ENCODE measurements around the gene TFE3.
"Not testable (repeated sequence)": the region's sequence is repeated elsewhere in the genome, so short reads cannot be mapped to it uniquely, and the experiment has no call there.

The TFE3 gene

GRCh38 chrX:49001521-49002090, 41.6 kb downstream of the TFE3 start:
- Mint-ChIP-seq H3K27ac (peak overlapping the region; percentile 91), H3K9me3 (no peaks in the 10 kb centered on the region)

GRCh38 chrX:49000636-49001035, 42.5 kb downstream of the TFE3 start:
- Mint-ChIP-seq H3K4me1 (peaks cover 34% of the 10 kb centered on the region), H3K9me3 (no peaks in the 10 kb centered on the region), H3K36me3 (peaks cover 40% of the 10 kb centered on the region), H3K27ac (no peak overlapping the region), H3K27me3 (no peaks in the 10 kb centered on the region), H3K4me3 (peak overlapping the region; percentile 98)
- no peak for DNase-seq
- CTCF ChIA-PET: no interaction called here

More at GRCh38 chrX:49001521-49002090, 41.6 kb downstream of the TFE3 start:
- Mint-ChIP-seq H3K4me3 (peak overlapping the region; percentile 98), H3K27me3 (no peaks in the 10 kb centered on the region), H3K4me1 (peaks cover 34% of the 10 kb centered on the region), H3K36me3 (peaks cover 37% of the 10 kb centered on the region)
- DNase-seq: peak; percentile 65
- CTCF ChIA-PET: no interaction called here

- H3K4me3 Mint-ChIP-seq: no peak overlapping the region
- H3K27ac Mint-ChIP-seq: no peak overlapping the region
- H3K4me1 Mint-ChIP-seq: peaks cover 34% of the 10 kb centered on the region
- CTCF ChIA-PET: no interaction called here
- peaks cover 49% of the 10 kb centered on the region for H3K36me3 Mint-ChIP-seq
- DNase-seq: no peak
- no peaks in the 10 kb centered on the region for H3K9me3 Mint-ChIP-seq
- H3K27me3 Mint-ChIP-seq: no peaks in the 10 kb centered on the region
Measured at GRCh38 chrX:48999030-48999429, 44.1 kb downstream of the TFE3 start.

- no peak overlapping the region for H3K4me3 Mint-ChIP-seq
- no peak for DNase-seq
- peaks cover 31% of the 10 kb centered on the region for H3K4me1 Mint-ChIP-seq
- no peaks in the 10 kb centered on the region for H3K9me3 Mint-ChIP-seq
- no peak overlapping the region for H3K27ac Mint-ChIP-seq
- no peaks in the 10 kb centered on the region for H3K27me3 Mint-ChIP-seq
- CTCF ChIA-PET: no interaction called here
- peaks cover 53% of the 10 kb centered on the region for H3K36me3 Mint-ChIP-seq
Measured at GRCh38 chrX:48998391-48998790, 44.8 kb downstream of the TFE3 start.

GRCh38 chrX:48997865-48998264, 45.3 kb downstream of the TFE3 start:
- DNase-seq: no peak
- Mint-ChIP-seq H3K36me3 (peaks cover 55% of the 10 kb centered on the region), H3K4me1 (peaks cover 31% of the 10 kb centered on the region), H3K27me3 (no peaks in the 10 kb centered on the region), H3K27ac (no peak overlapping the region), H3K9me3 (no peaks in the 10 kb centered on the region), H3K4me3 (no peak overlapping the region)
- CTCF ChIA-PET: no interaction called here

DNA sequence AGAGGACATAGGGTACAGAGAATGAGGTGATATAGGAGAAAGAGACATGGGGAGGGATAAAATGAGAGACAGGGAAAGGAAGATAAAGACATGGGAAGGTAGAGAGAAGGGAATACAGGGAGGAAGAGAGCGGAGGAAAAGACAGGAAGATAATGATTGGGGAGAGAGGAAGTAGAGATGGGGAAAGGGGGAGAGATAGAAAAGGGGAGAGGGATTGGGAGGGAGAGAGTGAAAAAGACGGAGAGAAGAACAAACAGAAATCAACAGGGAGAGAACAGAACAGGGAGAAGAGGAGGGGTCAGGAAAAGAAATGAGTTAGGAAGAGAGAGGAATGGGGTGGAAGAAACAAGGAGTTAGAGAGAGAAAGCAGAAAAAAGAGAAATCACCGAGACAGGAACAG, 45.7 kb downstream of the TFE3 start:
- Mint-ChIP-seq H3K36me3 (peaks cover 59% of the 10 kb centered on the region), H3K4me1 (peaks cover 31% of the 10 kb centered on the region), H3K4me3 (no peak overlapping the region), H3K27me3 (no peaks in the 10 kb centered on the region), H3K9me3 (no peaks in the 10 kb centered on the region), H3K27ac (no peak overlapping the region)
- CTCF ChIA-PET: no interaction called here
- DNase-seq: no peak

DNA sequence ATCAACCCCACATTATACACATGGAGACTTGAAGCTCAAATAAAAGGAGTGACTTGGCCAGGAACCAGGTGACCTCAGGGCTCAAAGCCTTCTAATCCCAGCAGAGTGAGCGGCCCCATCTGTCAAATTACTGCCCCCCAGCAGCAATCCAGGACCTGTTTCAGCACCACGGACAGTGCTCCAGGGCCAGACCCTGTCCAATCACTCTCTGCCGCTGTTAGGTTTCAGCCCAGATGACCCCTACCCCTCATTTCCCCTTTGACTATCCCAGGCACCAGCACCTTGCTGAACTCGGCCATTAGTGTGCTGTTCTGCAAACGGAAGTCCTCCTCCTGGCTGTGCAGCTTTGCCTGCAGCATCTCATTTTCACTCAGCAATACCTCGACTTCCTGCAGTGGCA, 46.2 kb downstream of the TFE3 start:
- CTCF ChIA-PET: no interaction called here
- H3K27me3 Mint-ChIP-seq: no peaks in the 10 kb centered on the region
- peaks cover 62% of the 10 kb centered on the region for H3K36me3 Mint-ChIP-seq
- peaks cover 31% of the 10 kb centered on the region for H3K4me1 Mint-ChIP-seq
- H3K9me3 Mint-ChIP-seq: no peaks in the 10 kb centered on the region
- DNase-seq: peak; percentile 29
- no peak overlapping the region for H3K4me3 Mint-ChIP-seq
- H3K27ac Mint-ChIP-seq: no peak overlapping the region

DNA sequence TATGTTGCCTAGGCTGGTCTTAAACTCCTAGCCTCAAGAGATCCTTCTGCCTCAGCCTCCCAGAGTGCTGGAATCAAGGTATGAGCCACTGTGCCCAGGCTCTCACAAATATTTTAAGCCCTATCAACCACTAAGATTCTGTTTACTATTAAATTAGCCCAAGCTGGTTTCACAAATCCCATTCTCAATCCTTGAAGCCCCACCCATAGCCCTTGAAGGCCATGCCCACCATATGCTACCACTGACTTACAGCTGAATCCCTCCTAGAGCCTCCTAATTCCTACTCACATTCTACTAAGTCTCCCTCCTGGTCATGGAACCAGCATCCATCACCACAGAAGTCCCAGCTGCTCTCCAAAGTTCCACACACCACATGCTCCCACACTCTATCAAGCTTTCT, 50.8 kb downstream of the TFE3 start:
- no peak overlapping the region for H3K4me3 Mint-ChIP-seq
- no peak overlapping the region for H3K27ac Mint-ChIP-seq
- CTCF ChIA-PET: no interaction called here
- no peaks in the 10 kb centered on the region for H3K27me3 Mint-ChIP-seq
- H3K36me3 Mint-ChIP-seq: peaks cover 55% of the 10 kb centered on the region
- DNase-seq: no peak
- H3K4me1 Mint-ChIP-seq: peaks cover 2% of the 10 kb centered on the region
- H3K9me3 Mint-ChIP-seq: no peaks in the 10 kb centered on the region

DNA sequence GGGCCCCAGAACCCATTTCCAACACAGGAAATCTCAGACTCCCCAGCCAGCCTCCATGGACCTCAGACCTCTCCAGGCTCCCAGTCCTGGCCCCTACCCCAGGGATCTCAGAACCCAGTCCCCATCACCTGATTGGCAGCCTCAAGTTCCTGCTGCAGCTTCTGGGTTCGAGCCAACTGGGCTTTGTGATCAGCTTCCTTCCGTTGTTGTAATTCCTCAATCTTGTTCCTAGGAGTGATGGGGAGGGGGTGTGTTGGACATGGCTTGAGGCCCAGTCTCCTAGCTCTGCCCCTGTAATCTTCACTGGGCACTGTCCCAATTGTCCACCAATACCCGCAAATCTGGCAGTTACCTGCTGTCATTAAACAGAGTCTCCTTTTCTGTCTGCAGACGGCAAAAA, 53.7 kb downstream of the TFE3 start:
- CTCF ChIA-PET: no interaction called here
- Mint-ChIP-seq H3K9me3 (no peaks in the 10 kb centered on the region), H3K27me3 (no peaks in the 10 kb centered on the region), H3K27ac (no peak overlapping the region), H3K4me1 (no peaks in the 10 kb centered on the region), H3K36me3 (peaks cover 43% of the 10 kb centered on the region), H3K4me3 (no peak overlapping the region)
- no peak for DNase-seq

GRCh38 chrX:48983896-48984295, 59.3 kb downstream of the TFE3 start:
- no peak for DNase-seq
- Mint-ChIP-seq H3K4me1 (no peaks in the 10 kb centered on the region), H3K9me3 (no peaks in the 10 kb centered on the region), H3K36me3 (peaks cover 42% of the 10 kb centered on the region), H3K27ac (no peak overlapping the region), H3K27me3 (no peaks in the 10 kb centered on the region), H3K4me3 (no peak overlapping the region)
- CTCF ChIA-PET: no interaction called here

DNA sequence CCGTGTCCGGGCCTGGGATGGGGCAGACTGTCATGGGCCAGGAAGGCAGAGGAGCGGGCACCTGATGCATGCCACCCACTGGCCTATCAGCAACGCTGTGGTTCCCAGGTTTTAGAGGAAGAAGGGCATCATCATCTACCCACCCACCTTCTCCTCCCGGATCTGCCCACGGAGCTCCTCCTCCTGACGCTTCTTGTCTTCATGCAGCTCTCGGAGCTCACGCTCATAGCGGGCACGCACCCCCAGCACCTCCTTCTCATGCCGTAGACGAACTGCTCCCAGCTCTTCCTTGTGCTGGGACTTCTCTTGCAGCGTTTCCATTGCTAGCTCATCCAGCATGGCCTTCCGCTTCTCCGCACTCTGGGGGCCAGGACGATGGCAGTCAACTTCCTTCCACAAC, 60.1 kb downstream of the TFE3 start:
- Mint-ChIP-seq H3K27ac (no peak overlapping the region), H3K4me1 (peaks cover 2% of the 10 kb centered on the region), H3K27me3 (no peaks in the 10 kb centered on the region), H3K9me3 (no peaks in the 10 kb centered on the region), H3K36me3 (peaks cover 39% of the 10 kb centered on the region), H3K4me3 (no peak overlapping the region)
- no peak for DNase-seq
- CTCF ChIA-PET: no interaction called here

DNA sequence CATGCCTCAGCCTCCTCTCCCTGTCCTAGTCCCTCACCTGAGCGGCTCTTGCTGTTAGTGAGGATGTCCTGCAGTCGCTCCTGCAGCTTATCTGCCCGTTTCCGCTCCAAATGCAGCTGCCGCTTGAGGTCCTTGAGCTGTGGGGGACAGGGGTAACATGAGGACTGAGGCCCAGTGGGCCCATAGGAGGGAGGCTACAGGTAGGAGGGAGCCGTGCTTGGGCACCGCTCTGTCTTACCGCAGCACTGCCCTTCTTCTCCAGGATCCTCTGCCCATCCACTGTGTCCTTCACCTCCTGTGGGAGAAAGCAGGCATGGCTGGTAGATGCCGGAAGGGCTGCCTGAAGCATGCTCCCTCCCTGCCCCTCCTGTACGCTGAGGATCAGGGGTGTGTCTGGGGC, 62.0 kb downstream of the TFE3 start:
- Mint-ChIP-seq H3K4me3 (no peak overlapping the region), H3K36me3 (peaks cover 42% of the 10 kb centered on the region), H3K9me3 (no peaks in the 10 kb centered on the region), H3K4me1 (peaks cover 7% of the 10 kb centered on the region), H3K27me3 (no peaks in the 10 kb centered on the region), H3K27ac (no peak overlapping the region)
- DNase-seq: no peak
- CTCF ChIA-PET: no interaction called here

GRCh38 chrX:48980341-48980740, 62.8 kb downstream of the TFE3 start:
- Mint-ChIP-seq H3K36me3 (peaks cover 43% of the 10 kb centered on the region), H3K4me1 (peaks cover 11% of the 10 kb centered on the region)
- H3K4me3 Mint-ChIP-seq, H3K9me3 Mint-ChIP-seq, H3K27me3 Mint-ChIP-seq, H3K27ac Mint-ChIP-seq, DNase-seq, CTCF ChIA-PET: not testable (repeated sequence)

Measured in activated naive CD4-positive, alpha-beta T cell treated with anti-CD3 and anti-CD28 coated beads, Interleukin-2, amount 10 ng/mL, durations not matched to agents 7 days and 5 days (primary cell).